IPS-18a (cell line): ENCODE measurements around the gene ZNF300.

Experiments used
- H3K27ac ChIP-seq: one replicate; pipeline ENCODE4 v1.5.1; 2013; ENCODE audit warnings: low read length
- H3K27me3 ChIP-seq: one replicate; pipeline ENCODE4 v1.6.1; 2013; ENCODE audit warnings: mild to moderate bottlenecking, low read length; ENCODE audit not compliant: control insufficient read depth, insufficient read depth
- H3K36me3 ChIP-seq: one replicate; pipeline ENCODE4 v1.6.1; 2013; ENCODE audit warnings: low read depth, low read length; ENCODE audit not compliant: control insufficient read depth
- H3K4me1 ChIP-seq: one replicate; pipeline ENCODE4 v1.6.1; 2013; ENCODE audit warnings: low read depth, low read length; ENCODE audit not compliant: control insufficient read depth
- H3K4me3 ChIP-seq: one replicate; pipeline ENCODE4 v1.5.1; 2013; ENCODE audit warnings: low read length
- H3K9ac ChIP-seq: one replicate; pipeline ENCODE4 v1.6.1; 2013; ENCODE audit warnings: mild to moderate bottlenecking, low read length, moderate library complexity
- H3K9me3 ChIP-seq: one replicate; pipeline ENCODE4 v1.6.1; 2013; ENCODE audit warnings: low read depth, low read length; ENCODE audit not compliant: control insufficient read depth

Gene ZNF300

DNA sequence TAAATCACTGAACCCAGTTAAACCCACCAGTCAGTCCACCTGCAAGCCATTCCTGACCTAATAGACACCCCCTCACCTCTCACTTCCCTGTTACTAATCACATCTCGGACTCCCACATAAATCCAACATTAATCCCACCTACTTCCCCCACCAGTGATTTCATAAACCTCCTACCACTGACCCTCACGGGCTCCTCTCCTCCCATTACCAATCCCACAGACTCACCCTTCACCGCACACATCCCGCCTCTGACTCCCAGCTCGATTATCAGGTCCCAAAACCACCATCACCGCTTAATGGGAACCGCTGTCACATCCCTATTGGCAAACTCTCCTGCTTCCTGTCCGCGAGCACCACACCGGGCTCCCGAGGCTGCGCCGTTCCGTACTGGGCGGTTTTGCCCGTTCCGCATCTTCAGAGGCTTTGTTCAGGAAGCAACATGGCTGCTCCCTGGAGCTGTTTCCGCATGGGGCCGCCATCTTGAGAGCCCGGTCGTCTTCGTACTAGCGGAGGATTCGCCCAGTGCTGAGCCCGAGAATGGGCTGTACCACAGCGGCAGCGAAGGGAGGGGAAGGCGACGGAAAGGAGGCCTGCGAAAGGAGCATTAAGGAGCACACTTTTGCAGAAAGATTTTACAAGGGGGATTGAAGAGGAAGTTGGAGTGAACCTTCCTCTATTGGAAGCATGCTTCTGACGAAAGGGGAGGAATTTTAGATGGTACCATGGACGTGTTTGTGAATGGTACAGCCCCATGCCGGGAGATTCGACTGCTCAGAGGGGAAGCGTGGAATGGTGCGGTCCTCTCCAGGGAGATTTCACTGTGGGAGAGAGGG is at the start of gene ZNF300:
Gene ZNF300 (minus strand): TSS at position 502 of the 833 bp plus-strand sequence. CDS start 1,825 bp downstream, outside the sequence.
- Histone ChIP-seq H3K27ac (no peak within 1 kb of the TSS), H3K9me3 (peaks cover 51% of the 10 kb centered on the region), H3K9ac (no peak within 1 kb of the TSS), H3K36me3 (no peaks in the 10 kb centered on the region), H3K4me3 (peak within 1 kb of the TSS; percentile 24), H3K27me3 (no peaks in the 10 kb centered on the region), H3K4me1 (no peaks in the 10 kb centered on the region)

DNA sequence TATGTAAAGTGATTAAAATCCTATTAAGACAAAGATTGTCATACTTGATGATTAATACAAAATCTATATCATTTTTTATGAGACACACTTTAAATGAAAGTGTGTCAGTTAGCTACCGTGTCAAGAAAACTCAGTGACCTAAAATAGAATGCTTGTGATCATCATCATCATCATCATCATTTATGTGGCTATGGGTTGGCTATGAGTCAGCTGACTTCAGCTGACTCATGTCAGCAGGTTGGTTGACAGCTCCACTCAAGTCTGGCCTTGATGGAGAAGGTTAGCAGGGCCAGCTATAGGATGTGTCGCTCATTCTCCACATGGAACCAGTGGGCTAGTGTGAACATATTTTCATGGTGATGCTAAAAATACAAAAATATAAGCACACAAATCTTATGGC is 43.8 kb upstream of the ZNF300 start:
- no peaks in the 10 kb centered on the region for H3K27me3 ChIP-seq
- H3K27ac ChIP-seq: no peak overlapping the region
- H3K9me3 ChIP-seq: peaks cover 87% of the 10 kb centered on the region
- no peaks in the 10 kb centered on the region for H3K36me3 ChIP-seq
- no peak overlapping the region for H3K4me3 ChIP-seq
- no peak overlapping the region for H3K9ac ChIP-seq
- H3K4me1 ChIP-seq: no peaks in the 10 kb centered on the region

DNA sequence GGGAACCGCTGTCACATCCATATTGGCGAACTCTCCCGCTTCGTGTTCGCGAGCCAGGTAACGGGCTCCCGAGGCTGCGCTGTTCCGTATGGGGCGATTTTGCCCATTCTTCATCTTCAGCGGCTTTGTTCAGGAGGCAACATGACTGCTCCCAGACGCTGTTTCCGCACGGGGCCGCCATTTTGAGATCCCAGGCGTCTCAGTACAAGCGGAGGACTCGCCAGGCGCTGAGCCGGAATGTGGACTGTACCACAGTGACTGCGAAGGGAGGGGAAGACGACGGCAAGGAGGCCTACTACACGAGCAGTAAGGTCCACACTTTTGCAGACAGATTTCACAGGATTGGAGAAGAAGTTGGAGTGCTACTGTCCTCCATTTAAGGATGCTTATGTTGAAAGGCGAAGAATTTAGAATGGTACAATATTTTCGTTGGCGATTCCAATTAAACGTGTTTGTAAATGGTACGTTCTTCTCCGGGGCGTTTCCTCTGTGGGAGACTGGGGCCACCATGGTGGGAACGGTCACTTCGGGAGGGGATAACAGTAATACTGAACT is 41.6 kb upstream of the ZNF300 start:
- no peaks in the 10 kb centered on the region for H3K27me3 ChIP-seq
- H3K9ac ChIP-seq: no peak overlapping the region
- peaks cover 75% of the 10 kb centered on the region for H3K9me3 ChIP-seq
- no peak overlapping the region for H3K27ac ChIP-seq
- H3K4me1 ChIP-seq: no peaks in the 10 kb centered on the region
- H3K4me3 ChIP-seq: no peak overlapping the region
- H3K36me3 ChIP-seq: no peaks in the 10 kb centered on the region

GRCh38 chr5:150945947-150946346 is 41.2 kb upstream of the ZNF300 start:
- H3K27me3 ChIP-seq: no peaks in the 10 kb centered on the region
- H3K9me3 ChIP-seq: peaks cover 74% of the 10 kb centered on the region
- no peaks in the 10 kb centered on the region for H3K36me3 ChIP-seq
- no peaks in the 10 kb centered on the region for H3K4me1 ChIP-seq
- H3K27ac ChIP-seq: no peak overlapping the region
- H3K9ac ChIP-seq: no peak overlapping the region
- H3K4me3 ChIP-seq: no peak overlapping the region

- peaks cover 74% of the 10 kb centered on the region for H3K9me3 ChIP-seq
Measured at GRCh38 chr5:150945486-150945885, 40.7 kb upstream of the ZNF300 start.

GRCh38 chr5:150931368-150931965 is 26.7 kb upstream of the ZNF300 start:
- H3K4me3 ChIP-seq: no peak overlapping the region
- H3K9me3 ChIP-seq: peaks cover 55% of the 10 kb centered on the region
- H3K27ac ChIP-seq: no peak overlapping the region
- H3K9ac ChIP-seq: no peak overlapping the region
- no peaks in the 10 kb centered on the region for H3K27me3 ChIP-seq
- no peaks in the 10 kb centered on the region for H3K36me3 ChIP-seq
- H3K4me1 ChIP-seq: no peaks in the 10 kb centered on the region

More at GRCh38 chr5:150945486-150945885, 40.7 kb upstream of the ZNF300 start:
- Histone ChIP-seq H3K9ac (no peak overlapping the region), H3K36me3 (no peaks in the 10 kb centered on the region), H3K4me1 (no peaks in the 10 kb centered on the region), H3K4me3 (no peak overlapping the region), H3K27me3 (no peaks in the 10 kb centered on the region), H3K27ac (no peak overlapping the region)

DNA sequence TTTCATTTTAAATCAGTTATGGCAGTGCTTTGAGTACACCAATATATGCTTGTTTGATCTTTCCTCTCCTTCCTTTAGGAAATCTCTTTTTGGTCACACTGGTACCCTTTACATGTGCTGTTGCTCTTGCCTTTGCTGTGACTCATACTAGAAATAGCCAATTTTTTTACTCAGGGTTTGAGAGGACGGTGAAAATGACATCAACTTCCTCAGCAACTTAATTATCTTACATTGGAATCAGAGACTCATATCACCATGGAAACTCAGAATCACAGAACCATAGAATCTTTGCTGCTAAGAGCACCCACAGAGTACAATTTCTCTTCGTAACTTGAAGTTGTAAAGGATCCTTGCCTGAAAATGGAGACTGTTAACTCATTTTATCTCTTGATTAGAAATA is 13.8 kb upstream of the ZNF300 start:
- H3K4me3 ChIP-seq: no peak overlapping the region
- no peaks in the 10 kb centered on the region for H3K27me3 ChIP-seq
- H3K36me3 ChIP-seq: no peaks in the 10 kb centered on the region
- peaks cover 48% of the 10 kb centered on the region for H3K9me3 ChIP-seq
- H3K27ac ChIP-seq: no peak overlapping the region
- H3K4me1 ChIP-seq: no peaks in the 10 kb centered on the region
- no peak overlapping the region for H3K9ac ChIP-seq

GRCh38 chr5:150912312-150912814 is 7.6 kb upstream of the ZNF300 start:
- no peaks in the 10 kb centered on the region for H3K36me3 ChIP-seq
- no peak overlapping the region for H3K9ac ChIP-seq
- H3K27ac ChIP-seq: no peak overlapping the region
- no peak overlapping the region for H3K4me3 ChIP-seq
- H3K9me3 ChIP-seq: peaks cover 41% of the 10 kb centered on the region
- no peaks in the 10 kb centered on the region for H3K4me1 ChIP-seq
- H3K27me3 ChIP-seq: no peaks in the 10 kb centered on the region

DNA sequence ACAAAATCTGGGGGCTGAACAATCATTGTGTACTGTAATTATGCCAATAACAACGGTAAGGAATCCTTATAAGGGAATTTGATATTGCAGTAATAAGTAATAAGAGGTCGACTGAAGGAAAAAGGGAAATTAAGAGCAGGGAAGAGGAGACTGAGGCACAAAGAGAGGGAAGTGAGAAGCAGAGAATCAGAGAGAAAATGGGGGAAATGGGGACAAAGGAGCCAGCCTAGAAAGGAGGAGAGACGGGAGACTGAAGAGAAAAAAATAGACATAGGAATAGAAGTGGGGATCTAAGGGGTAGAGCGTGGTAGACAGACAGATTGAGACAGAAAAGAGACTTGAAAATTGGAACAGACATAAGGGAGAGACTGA is 518 bp upstream of the ZNF300 start:
- H3K27me3 ChIP-seq: no peaks in the 10 kb centered on the region
- H3K9me3 ChIP-seq: peaks cover 46% of the 10 kb centered on the region
- no peaks in the 10 kb centered on the region for H3K36me3 ChIP-seq
- no peaks in the 10 kb centered on the region for H3K4me1 ChIP-seq
- no peak overlapping the region for H3K9ac ChIP-seq
- no peak overlapping the region for H3K4me3 ChIP-seq
- H3K27ac ChIP-seq: no peak overlapping the region

DNA sequence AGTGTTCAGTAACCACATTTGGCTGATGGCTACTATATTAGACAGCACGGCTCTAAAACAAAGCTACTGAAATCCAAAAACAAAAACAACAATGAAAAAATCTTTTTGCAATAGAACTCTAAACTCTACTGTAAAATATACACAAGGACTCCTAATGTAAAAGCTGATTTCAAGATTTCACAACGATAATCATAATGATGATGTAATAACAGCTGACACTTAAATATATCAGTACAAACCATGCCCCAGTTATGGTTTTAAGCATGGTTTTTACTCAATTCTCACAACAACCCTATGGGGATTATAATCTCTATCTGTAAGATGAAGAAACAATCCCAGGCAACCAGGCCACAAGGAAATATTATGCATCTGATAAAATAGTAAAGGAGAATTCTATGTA is 3.3 kb downstream of the ZNF300 start:
- no peaks in the 10 kb centered on the region for H3K27me3 ChIP-seq
- no peak overlapping the region for H3K9ac ChIP-seq
- no peak overlapping the region for H3K27ac ChIP-seq
- no peaks in the 10 kb centered on the region for H3K4me1 ChIP-seq
- H3K36me3 ChIP-seq: no peaks in the 10 kb centered on the region
- H3K4me3 ChIP-seq: no peak overlapping the region
- H3K9me3 ChIP-seq: peaks cover 58% of the 10 kb centered on the region

GRCh38 chr5:150895431-150896428 is 9.1 kb downstream of the ZNF300 start:
- no peaks in the 10 kb centered on the region for H3K36me3 ChIP-seq
- no peaks in the 10 kb centered on the region for H3K27me3 ChIP-seq
- H3K27ac ChIP-seq: no peak overlapping the region
- H3K4me3 ChIP-seq: no peak overlapping the region
- H3K9me3 ChIP-seq: peaks cover 68% of the 10 kb centered on the region
- no peak overlapping the region for H3K9ac ChIP-seq
- no peaks in the 10 kb centered on the region for H3K4me1 ChIP-seq
